ENCODE data around the gene SLIT3.

The SLIT3 gene

DNA sequence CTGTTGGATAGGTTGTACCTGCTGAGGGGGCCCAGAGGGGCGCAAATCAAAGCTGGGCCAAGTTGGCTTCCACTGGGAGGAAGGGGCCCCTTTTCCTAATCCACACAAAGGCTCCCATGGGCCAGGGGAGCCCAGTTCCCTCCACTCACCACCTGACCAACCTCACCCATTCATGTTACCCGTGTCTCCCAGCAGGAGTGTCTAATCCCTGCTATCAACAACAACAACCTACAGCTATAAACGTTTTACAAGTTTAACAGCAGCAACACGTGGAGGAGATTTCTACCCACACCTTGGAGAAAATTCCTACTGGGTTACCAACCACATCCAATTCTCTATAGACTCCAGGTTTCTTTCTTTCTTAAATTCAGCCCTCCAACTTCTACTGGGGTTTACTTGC, 216.2 kb downstream of the SLIT3 start:
- DNase-seq (ENCODE audit: low read depth) = no peak
- TF ChIP-seq, protein P1, sequence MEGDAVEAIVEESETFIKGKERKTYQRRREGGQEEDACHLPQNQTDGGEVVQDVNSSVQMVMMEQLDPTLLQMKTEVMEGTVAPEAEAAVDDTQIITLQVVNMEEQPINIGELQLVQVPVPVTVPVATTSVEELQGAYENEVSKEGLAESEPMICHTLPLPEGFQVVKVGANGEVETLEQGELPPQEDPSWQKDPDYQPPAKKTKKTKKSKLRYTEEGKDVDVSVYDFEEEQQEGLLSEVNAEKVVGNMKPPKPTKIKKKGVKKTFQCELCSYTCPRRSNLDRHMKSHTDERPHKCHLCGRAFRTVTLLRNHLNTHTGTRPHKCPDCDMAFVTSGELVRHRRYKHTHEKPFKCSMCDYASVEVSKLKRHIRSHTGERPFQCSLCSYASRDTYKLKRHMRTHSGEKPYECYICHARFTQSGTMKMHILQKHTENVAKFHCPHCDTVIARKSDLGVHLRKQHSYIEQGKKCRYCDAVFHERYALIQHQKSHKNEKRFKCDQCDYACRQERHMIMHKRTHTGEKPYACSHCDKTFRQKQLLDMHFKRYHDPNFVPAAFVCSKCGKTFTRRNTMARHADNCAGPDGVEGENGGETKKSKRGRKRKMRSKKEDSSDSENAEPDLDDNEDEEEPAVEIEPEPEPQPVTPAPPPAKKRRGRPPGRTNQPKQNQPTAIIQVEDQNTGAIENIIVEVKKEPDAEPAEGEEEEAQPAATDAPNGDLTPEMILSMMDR (conservative IDR thresholded peaks at IDR 0.05; ENCODE audit: control insufficient read depth, insufficient read depth, low read depth, low read length) = no peak

DNA sequence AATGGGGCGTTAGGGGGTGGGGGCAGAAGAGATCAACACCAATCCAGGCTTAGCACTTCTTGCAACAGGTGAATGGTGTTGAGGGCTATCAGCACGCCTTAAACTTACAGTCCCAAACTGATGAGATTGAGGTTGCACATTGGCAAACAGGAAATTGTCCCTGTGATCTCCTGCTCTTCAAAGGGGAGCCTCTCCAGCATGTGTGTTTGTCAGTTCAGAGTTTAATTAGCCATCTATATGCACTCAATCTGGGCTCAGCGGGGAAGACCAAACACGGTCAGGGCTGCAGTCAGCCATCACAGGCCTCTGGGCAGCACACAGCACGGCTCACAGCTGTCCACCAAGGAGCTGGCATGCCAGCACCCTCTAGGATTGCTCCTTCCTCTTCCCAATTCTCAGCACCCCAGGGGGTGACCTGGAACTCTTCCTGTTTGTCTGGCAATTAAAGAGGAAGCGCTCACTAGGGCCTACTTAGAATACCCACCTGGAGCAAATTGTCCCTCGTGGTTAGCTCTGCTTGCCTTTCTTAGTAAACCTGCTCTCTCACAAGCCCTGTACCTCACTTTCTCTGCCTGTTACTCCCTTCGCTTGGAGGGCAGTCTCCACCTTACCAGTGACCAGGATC, 217.4 kb downstream of the SLIT3 start:
- no peak for DNase-seq (ENCODE audit: low read depth)
- H3K4me3 ChIP-seq (ENCODE audit: control insufficient read depth, low read depth, low read length) = no peak overlapping the region
- TF ChIP-seq, protein P1 (conservative IDR thresholded peaks at IDR 0.05; ENCODE audit: control insufficient read depth, insufficient read depth, low read depth, low read length) = no peak

More for the DNA sequence above, 216.2 kb downstream of the SLIT3 start:
- H3K4me3 ChIP-seq (ENCODE audit: control insufficient read depth, low read depth, low read length) = no peak overlapping the region

DNA sequence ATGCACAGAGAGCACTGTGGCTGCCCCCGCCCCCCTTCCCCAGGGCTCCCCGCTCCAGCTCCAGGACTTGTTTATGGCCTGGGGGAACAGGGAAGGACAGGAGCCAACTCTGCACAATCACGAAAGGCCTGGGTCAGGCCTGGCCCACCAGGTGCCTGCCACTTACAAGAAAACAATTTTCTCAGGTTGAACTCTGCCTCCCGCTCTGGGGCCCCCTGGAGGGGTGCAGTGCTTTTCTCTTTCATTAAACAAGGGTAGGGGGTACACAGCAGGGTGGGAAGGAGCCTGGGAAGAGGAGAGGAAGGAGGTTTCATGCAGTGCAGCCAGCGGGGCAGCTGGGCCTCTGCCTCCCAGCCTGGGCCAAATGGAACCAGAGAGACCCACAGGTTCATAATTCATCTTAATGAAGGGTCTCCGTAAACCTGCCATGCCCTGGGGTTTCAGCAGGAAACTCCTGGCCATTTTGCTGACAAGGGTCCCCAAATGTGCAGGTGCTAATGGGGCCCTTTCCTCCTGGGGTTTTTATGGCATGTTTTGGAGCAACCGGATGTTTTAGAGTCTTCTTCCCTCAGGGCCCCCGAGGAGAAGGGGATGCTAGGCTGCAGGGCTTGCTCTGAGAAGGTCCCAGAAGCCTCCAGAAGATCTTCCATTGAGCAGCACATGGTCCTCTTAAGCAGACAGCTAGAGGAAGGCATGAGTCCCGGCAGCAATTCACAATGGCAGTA, 219.8 kb downstream of the SLIT3 start:
- H3K4me3 ChIP-seq (ENCODE audit: control insufficient read depth, low read depth, low read length) = no peak overlapping the region
- DNase-seq (ENCODE audit: low read depth) = no peak
- TF ChIP-seq, protein P1 (conservative IDR thresholded peaks at IDR 0.05; ENCODE audit: control insufficient read depth, insufficient read depth, low read depth, low read length) = no peak

GRCh38 chr5:169080448-169080911, 220.5 kb downstream of the SLIT3 start:
- no peak overlapping the region for H3K4me3 ChIP-seq (ENCODE audit: control insufficient read depth, low read depth, low read length)
- TF ChIP-seq, protein P1 (conservative IDR thresholded peaks at IDR 0.05; ENCODE audit: control insufficient read depth, insufficient read depth, low read depth, low read length) = no peak
- DNase-seq (ENCODE audit: low read depth) = no peak

DNA sequence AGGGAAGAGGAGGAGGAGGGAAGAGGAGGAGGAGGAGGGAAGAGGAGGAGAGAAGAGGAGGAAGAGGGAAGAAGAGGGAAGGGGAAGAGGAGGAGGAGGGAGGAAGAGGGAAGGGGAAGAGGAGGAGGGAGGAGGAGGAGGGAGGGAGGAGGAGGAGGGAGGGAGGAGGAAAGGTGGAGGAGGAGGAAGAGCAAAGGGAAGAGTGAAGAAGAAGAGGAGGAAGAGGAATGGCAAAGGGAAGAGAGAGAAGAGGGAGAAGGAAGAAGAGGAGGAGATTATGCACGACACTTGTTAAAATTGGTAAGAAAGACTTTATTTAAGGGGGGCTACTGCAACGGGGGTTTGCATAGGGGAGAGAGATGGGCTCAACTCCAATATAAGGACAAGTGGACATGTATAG, 221.2 kb downstream of the SLIT3 start:
- no peak for DNase-seq (ENCODE audit: low read depth)
- TF ChIP-seq, protein P1 (conservative IDR thresholded peaks at IDR 0.05; ENCODE audit: control insufficient read depth, insufficient read depth, low read depth, low read length) = no peak
- no peak overlapping the region for H3K4me3 ChIP-seq (ENCODE audit: control insufficient read depth, low read depth, low read length)

DNA sequence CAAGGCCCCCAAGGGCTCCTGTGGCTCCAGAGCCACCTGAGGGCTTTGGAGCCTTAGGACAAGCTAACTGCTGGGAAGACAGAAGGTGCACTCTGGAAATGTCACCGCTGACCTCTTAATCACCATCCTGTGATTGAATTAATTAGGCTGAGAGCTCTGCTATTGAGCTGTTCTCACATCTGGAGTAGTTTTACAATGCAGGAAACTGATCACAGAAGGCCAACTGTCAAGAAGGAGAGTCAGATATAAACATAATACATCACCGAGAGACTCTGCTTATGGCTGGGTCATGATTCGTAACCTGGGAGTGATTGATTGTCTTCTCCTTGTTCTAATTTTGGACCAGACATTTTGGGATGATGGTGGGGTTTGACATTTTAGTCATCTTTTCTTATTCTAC, 226.1 kb downstream of the SLIT3 start:
- TF ChIP-seq, protein P1 (conservative IDR thresholded peaks at IDR 0.05; ENCODE audit: control insufficient read depth, insufficient read depth, low read depth, low read length) = no peak
- H3K4me3 ChIP-seq (ENCODE audit: control insufficient read depth, low read depth, low read length) = no peak overlapping the region
- no peak for DNase-seq (ENCODE audit: low read depth)
